ENCODE results near the gene TEAD1.

DNA sequence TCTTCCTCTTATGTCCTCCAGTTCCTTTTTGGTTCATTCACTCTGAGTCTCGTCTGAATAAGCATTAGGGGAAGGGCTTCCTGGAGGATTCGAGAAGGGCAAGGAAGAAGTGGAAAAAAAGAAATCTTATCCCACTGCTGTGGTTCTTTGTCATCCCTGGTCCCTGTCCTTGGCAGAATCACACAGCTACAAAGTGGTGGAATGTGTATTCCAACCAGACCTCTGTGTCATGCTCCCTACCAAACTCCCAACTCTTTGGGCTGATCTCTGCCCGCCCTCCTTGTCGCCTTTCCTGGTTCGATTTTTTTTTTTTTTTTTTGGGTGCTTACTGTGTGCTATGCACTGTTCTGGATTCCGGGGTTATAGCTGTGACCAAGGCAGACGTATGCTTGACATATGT is 61.0 kb downstream of the TEAD1 start:
- TF ChIP-seq POLR2A (IDR thresholded peaks at IDR 0.05) (no peak), CTCF (IDR thresholded peaks at IDR 0.05) (no peak)
